GM18505 (cell line): ENCODE data around the gene CAPS2.

Experiments used
- ATAC-seq: cut with Tn5 transposase; IDR thresholded peaks from one replicate; pipeline ENCODE4 v1.9.1; 2021; ENCODE audit not compliant: unreplicated experiment
- POLR2A ChIP-seq: IDR thresholded peaks from 4 replicates; pipeline ENCODE4 v1.6.1; 2011; ENCODE audit warnings: borderline replicate concordance; ENCODE audit not compliant: insufficient read depth, insufficient read length; ENCODE audit errors: extremely low read depth

Gene CAPS2

DNA sequence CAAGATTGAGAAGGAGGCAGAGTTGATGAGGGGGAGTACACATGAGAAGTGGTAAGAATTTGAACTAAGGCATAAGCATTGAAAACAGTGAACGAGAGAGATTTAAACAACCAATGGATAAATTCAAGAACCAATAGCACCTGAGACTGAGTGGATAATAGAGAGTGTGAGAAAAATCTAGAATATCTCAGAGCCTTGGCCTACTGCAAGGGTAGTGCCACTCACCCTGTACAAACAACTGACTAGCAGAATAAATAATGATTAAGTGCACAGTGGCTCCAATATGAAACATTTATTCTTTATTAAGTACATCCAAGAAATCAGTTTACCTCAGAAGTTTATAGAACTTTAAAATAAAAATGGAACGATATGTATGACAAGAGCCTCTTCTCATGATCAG, 54.4 kb downstream of the CAPS2 start:
- TF ChIP-seq POLR2A = no peak
- ATAC-seq = no peak

GRCh38 chr12:75271576-75271975, 58.5 kb downstream of the CAPS2 start:
- no peak for ATAC-seq
- no peak for TF ChIP-seq POLR2A

DNA sequence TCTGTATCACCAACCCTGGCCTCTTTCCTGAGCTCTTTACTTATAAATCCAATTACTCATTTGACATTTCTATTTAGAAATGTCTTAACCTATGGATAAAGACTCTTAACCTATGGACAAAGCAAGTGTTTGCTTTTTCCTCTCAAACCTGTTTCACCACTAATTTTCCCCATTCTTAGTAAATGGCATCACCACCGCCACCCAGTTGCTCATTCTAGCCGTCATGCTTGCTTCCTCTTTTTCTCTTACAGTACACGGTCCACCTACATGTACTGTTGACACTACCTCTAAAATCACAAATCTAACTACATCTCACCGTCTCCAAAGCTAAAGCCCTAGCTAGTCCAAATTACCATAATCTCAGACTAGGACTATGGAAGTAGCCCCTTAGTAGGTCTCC, 60.0 kb downstream of the CAPS2 start:
- no peak for TF ChIP-seq POLR2A
- no peak for ATAC-seq

- no peak for ATAC-seq
- no peak for TF ChIP-seq POLR2A
These were observed 60.9 kb downstream of the CAPS2 start for GRCh38 chr12:75269209-75269608.

DNA sequence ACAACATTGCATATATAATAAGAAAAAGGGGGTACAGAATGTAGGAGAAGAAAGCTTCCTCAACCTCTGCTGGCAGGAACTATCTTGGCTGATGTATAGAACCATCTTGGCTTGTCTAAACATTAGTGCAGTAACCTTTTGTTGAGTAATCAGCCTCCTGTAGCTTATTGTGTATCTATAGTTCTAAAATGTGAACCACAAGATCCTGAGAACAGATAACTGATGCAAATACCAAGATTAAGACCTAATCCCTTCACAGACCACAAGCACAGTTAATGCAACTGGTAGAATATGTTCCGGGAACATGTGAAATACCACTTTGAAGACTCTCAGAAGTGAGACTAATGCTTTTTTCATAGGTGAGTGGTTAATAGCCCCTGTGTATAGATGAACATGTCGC, 69.8 kb downstream of the CAPS2 start:
- TF ChIP-seq POLR2A = no peak
- ATAC-seq = no peak

- ATAC-seq = no peak
- no peak for TF ChIP-seq POLR2A
These were observed 71.0 kb downstream of the CAPS2 start for GRCh38 chr12:75259143-75259542.

DNA sequence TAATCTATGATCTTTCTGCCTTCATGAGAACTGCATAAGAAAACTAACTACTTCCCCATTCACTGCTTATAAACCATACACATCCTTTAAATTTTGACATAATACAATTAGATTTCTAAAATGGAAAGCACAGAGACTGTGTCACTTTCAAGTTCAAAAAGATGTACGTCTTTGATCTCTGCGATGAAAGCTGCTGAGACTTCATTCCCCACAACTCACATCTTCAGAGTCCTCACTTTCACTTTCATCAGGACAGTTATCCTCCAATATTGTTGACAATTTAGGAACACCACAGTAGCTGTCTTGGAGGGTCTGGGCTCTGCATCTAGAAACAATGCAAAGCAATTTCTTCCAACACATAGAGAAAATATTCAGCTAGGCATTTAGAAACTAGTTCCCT, 72.6 kb downstream of the CAPS2 start:
- ATAC-seq = no peak
- TF ChIP-seq POLR2A = no peak

DNA sequence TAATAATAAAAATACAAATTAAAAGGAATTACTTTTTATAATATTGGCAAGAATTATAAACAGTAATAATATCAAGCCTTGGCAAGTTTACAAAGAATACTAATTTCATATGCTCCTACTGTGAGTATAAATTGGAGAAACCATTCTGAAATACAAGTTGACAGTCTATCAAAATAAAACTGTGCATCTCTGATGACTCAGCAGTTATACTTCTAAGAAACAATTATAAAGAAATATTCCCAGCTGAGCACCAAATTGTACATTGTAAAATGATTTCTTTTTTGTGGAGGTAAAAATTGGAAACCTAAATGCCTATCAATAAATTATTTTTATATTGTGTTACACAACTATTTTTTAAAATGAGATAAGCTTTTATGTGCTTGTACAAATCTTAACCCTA, 85.0 kb downstream of the CAPS2 start:
- ATAC-seq = no peak
- TF ChIP-seq POLR2A = no peak

- TF ChIP-seq POLR2A = no peak
- peak; percentile 90 for ATAC-seq
These were observed 90.1 kb downstream of the CAPS2 start for GRCh38 chr12:75239987-75240386.

DNA sequence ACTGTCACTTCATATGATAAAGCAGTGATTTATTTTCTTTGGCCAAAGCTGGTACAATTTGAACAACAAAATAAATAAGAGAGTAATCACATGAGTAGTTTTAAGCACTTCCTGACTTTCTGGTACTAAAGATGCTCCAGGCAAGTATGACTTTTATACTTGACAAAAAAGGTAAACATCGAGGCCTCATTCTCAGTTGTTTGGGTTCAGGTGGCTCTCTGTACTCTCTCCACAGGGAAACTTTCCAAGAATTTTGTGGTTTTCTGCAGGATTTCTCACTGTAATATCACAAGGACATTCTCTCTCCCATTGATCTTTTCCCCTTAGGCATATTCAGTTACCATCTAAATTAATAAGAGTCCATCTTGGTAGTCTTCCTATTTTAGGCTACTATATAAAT, 93.9 kb downstream of the CAPS2 start:
- no peak for TF ChIP-seq POLR2A
- ATAC-seq = no peak

GRCh38 chr12:75227132-75227531, 103.0 kb downstream of the CAPS2 start:
- no peak for TF ChIP-seq POLR2A
- ATAC-seq = no peak
